RKO (cell line): ENCODE data around the gene PRR23C.

Source experiments
- DNase-seq: peaks from one replicate; pipeline ENCODE4 v3.0.0-alpha.2; 2016; ENCODE audit warnings: low spot score

PRR23C gene

DNA sequence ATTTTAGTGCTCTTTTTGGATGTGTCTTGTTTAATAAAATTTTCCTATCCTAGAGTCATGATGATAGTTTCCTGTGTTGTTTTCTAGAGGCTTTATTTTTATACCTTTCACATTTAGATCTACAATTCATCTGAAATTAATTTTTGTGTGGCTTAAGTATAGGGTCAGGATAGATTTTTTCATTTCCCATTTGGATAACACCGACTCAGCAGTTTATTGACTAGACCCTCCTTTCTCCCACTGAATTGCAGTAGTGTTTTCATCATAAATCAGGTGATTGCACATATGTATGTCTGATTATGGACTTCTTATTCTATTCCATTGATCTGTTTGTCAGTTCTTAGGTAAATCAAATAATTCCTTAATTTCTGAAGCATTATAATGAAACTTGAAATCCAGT, 49.0 kb downstream of the PRR23C start:
- no peak for DNase-seq
